Measurements from ENCODE around the gene GARIN3. TPM values are rescaled to one million over a fixed set of nuclear protein-coding genes. Genes with fewer than 3 reads are reported as not detected.

The GARIN3 gene
- polyA plus RNA-seq, 1 experiment: not detected

DNA sequence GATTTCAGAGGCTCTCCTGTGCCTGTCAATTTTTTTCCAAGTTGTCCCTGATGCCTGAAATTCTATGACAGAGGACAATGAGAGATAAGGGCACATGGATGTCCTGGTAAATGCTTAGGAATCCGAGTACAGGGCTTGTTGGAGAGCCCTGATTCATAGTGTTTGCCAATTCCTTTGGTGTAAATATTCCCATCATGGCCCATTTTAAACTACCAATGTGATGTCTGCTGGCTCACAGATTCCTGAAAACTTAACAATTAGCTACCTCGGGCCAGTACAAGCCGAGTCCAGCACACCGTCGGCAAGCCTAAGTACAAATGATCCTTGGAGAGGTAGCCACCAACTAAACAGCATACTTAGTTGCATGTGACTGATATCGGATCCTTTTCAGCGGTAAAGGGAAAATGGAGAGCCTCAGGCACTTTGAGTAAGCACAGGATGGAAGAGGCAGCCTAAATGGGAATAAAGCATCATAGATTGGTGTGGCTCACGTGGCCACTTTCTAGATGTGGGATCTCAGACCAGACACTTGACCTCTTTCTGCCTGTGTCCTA, 18.1 kb upstream of the GARIN3 start:
- H3K27me3 ChIP-seq (ENCODE audit: control insufficient read depth, insufficient read depth, low read length): no peaks in the 10 kb centered on the region
- CTCF ChIA-PET: no interaction called here
- TF ChIP-seq, protein P1, sequence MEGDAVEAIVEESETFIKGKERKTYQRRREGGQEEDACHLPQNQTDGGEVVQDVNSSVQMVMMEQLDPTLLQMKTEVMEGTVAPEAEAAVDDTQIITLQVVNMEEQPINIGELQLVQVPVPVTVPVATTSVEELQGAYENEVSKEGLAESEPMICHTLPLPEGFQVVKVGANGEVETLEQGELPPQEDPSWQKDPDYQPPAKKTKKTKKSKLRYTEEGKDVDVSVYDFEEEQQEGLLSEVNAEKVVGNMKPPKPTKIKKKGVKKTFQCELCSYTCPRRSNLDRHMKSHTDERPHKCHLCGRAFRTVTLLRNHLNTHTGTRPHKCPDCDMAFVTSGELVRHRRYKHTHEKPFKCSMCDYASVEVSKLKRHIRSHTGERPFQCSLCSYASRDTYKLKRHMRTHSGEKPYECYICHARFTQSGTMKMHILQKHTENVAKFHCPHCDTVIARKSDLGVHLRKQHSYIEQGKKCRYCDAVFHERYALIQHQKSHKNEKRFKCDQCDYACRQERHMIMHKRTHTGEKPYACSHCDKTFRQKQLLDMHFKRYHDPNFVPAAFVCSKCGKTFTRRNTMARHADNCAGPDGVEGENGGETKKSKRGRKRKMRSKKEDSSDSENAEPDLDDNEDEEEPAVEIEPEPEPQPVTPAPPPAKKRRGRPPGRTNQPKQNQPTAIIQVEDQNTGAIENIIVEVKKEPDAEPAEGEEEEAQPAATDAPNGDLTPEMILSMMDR (IDR thresholded peaks at IDR 0.05; ENCODE audit: low read depth, low read length): no peak

DNA sequence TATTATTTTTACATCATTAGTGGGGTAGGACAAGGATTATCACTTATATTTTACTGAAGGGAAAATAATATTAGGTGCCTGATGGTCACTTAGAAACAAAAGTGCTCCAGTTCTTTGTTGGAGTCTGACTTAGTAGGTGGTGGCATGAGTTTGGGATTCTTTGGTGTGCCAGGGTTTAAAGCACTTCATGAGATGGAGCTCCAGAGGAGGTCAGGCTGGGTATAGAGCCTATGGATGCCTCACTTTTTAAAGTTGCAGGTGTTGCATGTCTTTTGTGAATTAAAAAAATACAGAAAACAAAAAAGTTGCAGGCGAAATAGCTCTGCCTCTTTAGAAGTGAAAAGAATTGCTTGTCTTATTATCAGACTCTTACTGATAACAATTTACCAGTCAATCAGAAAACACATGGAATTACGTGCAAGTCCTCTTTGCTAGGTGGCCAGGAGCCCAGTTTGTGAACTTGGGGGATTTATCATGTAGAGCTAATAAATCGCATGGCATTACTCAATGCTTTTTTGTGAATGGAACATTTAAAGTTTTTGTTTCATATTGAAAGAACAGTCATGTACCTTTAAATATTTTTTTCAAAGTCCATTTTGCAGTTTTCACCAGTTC, 16.2 kb upstream of the GARIN3 start:
- no peak overlapping the region for H3K4me3 ChIP-seq (ENCODE audit: low read depth, low read length)
- POLR2A ChIA-PET: no interaction called here
- no peak for DNase-seq (ENCODE audit: low read depth, low spot score)
- CTCF ChIA-PET: no interaction called here
- H3K27me3 ChIP-seq (ENCODE audit: control insufficient read depth, insufficient read depth, low read length): no peaks in the 10 kb centered on the region
- no peaks in the 10 kb centered on the region for H3K9me3 ChIP-seq (ENCODE audit: control insufficient read depth, insufficient read depth, low read length)
- H3K27ac ChIP-seq (ENCODE audit: low read depth, low read length): no peak overlapping the region
- TF ChIP-seq, protein P1 (IDR thresholded peaks at IDR 0.05; ENCODE audit: low read depth, low read length): no peak

More for the DNA sequence above, 18.1 kb upstream of the GARIN3 start:
- no peak for DNase-seq (ENCODE audit: low read depth, low spot score)
- POLR2A ChIA-PET: no interaction called here
- Histone ChIP-seq H3K27ac (ENCODE audit: low read depth, low read length) (no peak overlapping the region), H3K9me3 (ENCODE audit: control insufficient read depth, insufficient read depth, low read length) (no peaks in the 10 kb centered on the region), H3K4me3 (ENCODE audit: low read depth, low read length) (no peak overlapping the region)

DNA sequence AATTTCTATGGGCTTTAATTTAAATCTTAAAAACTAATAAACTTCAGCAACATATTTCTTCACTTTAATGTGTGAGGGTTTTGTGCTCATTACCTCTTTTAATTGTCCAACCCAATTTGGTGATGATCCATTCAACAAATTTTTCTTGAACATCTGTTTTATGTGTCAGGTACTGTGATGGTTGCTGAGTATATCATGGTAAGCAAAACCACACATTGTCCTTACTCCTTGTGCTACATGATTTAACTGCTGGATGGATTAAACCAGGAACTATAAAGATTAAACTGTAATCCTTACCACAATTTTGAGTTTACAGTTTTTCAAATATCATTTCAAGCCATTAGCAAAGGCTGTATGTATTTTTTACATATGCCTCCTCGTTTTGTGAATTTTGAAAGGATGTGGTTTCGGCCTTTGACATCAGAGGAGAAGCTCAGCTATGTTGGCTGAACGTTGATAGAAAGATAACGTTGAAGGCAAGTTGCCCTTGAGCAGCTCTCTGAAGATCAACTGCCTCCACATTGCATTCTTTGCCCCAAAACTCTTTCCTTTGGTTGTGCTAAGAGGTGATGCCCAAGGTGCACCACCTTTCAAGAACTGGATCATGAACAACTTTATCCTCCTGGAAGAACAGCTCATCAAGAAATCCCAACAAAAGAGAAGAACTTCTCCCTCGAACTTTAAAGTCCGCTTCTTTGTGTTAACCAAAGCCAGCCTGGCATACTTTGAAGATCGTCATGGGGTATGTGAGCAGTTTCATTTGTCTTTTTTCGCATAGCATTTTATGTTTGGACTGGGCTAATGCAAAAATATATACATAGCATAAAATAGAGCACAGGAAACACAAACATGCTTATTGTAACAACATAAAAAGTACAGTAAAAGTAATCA, 14.6 kb upstream of the GARIN3 start, which contains the start of gene ITK:
Gene ITK, plus strand, starts transcription at position 467 of the 891 bp plus-strand sequence. Its CDS starts 138 bp downstream, at position 605.
- DNase-seq (ENCODE audit: low read depth, low spot score): no peak
- TF ChIP-seq, protein P1 (IDR thresholded peaks at IDR 0.05; ENCODE audit: low read depth, low read length): no peak
- POLR2A ChIA-PET: no interaction called here
- no peaks in the 10 kb centered on the region for H3K27me3 ChIP-seq (ENCODE audit: control insufficient read depth, insufficient read depth, low read length)
- no peak within 1 kb of the TSS for H3K27ac ChIP-seq (ENCODE audit: low read depth, low read length)
- H3K9me3 ChIP-seq (ENCODE audit: control insufficient read depth, insufficient read depth, low read length): no peaks in the 10 kb centered on the region
- H3K4me3 ChIP-seq (ENCODE audit: low read depth, low read length): no peak within 1 kb of the TSS
- CTCF ChIA-PET: no interaction called here

DNA sequence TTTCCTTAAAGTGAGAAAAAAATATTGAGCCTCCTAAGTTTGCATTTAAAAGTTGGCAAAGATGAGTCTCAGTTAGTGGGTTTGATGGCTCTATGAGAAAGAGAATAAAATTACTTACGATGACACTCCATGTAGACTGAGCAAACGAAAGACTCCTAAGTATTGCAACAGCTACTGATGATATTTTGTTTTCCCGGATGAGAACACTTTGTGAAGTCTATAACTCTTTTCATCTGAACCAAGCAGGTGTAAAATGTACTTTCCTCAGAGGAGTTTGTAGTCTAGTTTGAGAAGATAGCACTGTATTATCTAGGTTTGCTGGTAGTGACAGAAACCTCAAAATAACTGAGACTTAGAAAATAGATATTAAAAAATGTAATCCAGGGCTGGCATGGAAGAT, 12.9 kb upstream of the GARIN3 start:
- Histone ChIP-seq H3K4me3 (ENCODE audit: low read depth, low read length) (no peak overlapping the region), H3K9me3 (ENCODE audit: control insufficient read depth, insufficient read depth, low read length) (no peaks in the 10 kb centered on the region), H3K27ac (ENCODE audit: low read depth, low read length) (no peak overlapping the region), H3K27me3 (ENCODE audit: control insufficient read depth, insufficient read depth, low read length) (no peaks in the 10 kb centered on the region)
- no peak for DNase-seq (ENCODE audit: low read depth, low spot score)
- CTCF ChIA-PET: no interaction called here
- TF ChIP-seq, protein P1 (IDR thresholded peaks at IDR 0.05; ENCODE audit: low read depth, low read length): no peak
- POLR2A ChIA-PET: no interaction called here

DNA sequence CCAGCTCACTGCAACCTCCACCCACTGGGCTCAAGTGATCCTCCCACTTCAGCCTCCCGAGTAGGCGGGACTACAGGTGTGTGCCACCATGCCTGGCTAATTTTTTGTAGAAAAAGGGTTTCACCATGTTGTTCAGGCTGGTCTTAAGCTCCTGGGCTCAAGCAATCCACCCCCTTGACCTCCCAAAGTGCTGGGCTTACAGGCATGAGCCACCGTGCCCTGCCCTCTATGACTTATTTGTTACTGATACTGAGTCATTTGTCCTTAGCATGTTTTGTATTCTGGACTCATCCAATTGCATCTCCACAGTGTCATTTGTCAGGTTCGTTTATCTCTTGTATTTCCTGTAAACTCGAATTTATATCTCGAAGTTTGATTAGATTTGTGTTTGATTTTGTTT, 11.9 kb upstream of the GARIN3 start:
- H3K4me3 ChIP-seq (ENCODE audit: low read depth, low read length): no peak overlapping the region
- H3K27me3 ChIP-seq (ENCODE audit: control insufficient read depth, insufficient read depth, low read length): no peaks in the 10 kb centered on the region
- no peaks in the 10 kb centered on the region for H3K9me3 ChIP-seq (ENCODE audit: control insufficient read depth, insufficient read depth, low read length)
- H3K27ac ChIP-seq (ENCODE audit: low read depth, low read length): no peak overlapping the region
- TF ChIP-seq, protein P1 (IDR thresholded peaks at IDR 0.05; ENCODE audit: low read depth, low read length): no peak
- CTCF ChIA-PET: interaction anchor here (0.6 kb wide), 1 partner anchor 418 kb away, joined by 6 read pairs; no protein-coding TSS in a partner anchor
- POLR2A ChIA-PET: no interaction called here
- DNase-seq (ENCODE audit: low read depth, low spot score): no peak

All from AG04450 (cell line).